Measurements from ENCODE around the gene MMS22L. TPM values are rescaled to one million over a fixed set of nuclear protein-coding genes. Genes with fewer than 3 reads are reported as not detected.

Gene MMS22L
- total RNA-seq, 4 donors from 2014 or later = 2.4 to 12.6 (median 6.4) TPM

GRCh38 chr6:97095311-97095850 is 187.6 kb downstream of the MMS22L start:
- Histone ChIP-seq H3K27ac (no peak overlapping the region), H3K4me1 (no peaks in the 10 kb centered on the region), H3K27me3 (no peaks in the 10 kb centered on the region), H3K9me3 (no peaks in the 10 kb centered on the region), H3K4me3 (no peak overlapping the region), H3K36me3 (no peaks in the 10 kb centered on the region)
- no peak for DNase-seq
- TF ChIP-seq CTCF (IDR thresholded peaks at IDR 0.05) (no peak), POLR2AphosphoS5 (IDR thresholded peaks at IDR 0.05) (no peak), POLR2A (IDR thresholded peaks at IDR 0.05) (no peak), EP300 (IDR thresholded peaks at IDR 0.05; ENCODE audit: low read depth) (no peak)
- intact Hi-C loops (cut with DNase I; ENCODE audit: low total_unique reads) (no loop called here), in situ Hi-C loops (cut with MboI; ENCODE audit: low pct_ligation_motif_present in 1 of 4, low pct_unique_long_range_greater_than_20kb in 1 of 4, low sequenced_read_pairs in 3 of 4) (no loop called here)
- 77 to 80% methylated on average over 2 to 3 of the region's 3 CpGs for WGBS, 2 donors (ENCODE audit: low coverage in 1 of 2)

DNA sequence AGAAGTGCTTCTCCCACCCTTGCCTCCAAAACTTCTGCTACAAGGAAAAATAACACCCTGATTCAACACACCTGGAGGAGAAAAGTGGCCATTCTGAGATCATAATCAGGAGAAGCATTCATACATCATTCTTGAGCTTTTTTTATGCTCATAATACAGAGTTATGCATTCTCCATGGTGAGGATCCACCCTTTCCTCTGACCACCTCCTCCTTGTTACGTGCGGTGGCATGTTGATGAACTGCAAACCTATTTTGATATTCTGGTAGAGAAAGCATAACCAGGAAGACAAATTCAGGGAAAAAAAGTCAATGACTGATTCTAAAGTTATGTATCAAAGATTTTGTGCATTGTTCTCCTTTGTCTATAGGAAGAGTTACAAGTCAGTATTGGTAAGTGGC is 188.6 kb downstream of the MMS22L start:
- Histone ChIP-seq H3K36me3 (no peaks in the 10 kb centered on the region), H3K27ac (no peak overlapping the region), H3K4me3 (no peak overlapping the region), H3K4me1 (no peaks in the 10 kb centered on the region), H3K9me3 (no peaks in the 10 kb centered on the region), H3K27me3 (no peaks in the 10 kb centered on the region)
- in situ Hi-C loops (cut with MboI; ENCODE audit: low pct_ligation_motif_present in 1 of 4, low pct_unique_long_range_greater_than_20kb in 1 of 4, low sequenced_read_pairs in 3 of 4) (no loop called here), intact Hi-C loops (cut with DNase I; ENCODE audit: low total_unique reads) (no loop called here)
- no peak for TF ChIP-seq POLR2AphosphoS5 (IDR thresholded peaks at IDR 0.05)
- TF ChIP-seq POLR2A (IDR thresholded peaks at IDR 0.05) = no peak
- TF ChIP-seq CTCF (IDR thresholded peaks at IDR 0.05) = no peak
- no peak for TF ChIP-seq EP300 (IDR thresholded peaks at IDR 0.05; ENCODE audit: low read depth)
- DNase-seq = no peak
- WGBS, 2 donors (ENCODE audit: low coverage in 1 of 2) = 83 to 94% methylated on average over 2 of the region's 2 CpGs

DNA sequence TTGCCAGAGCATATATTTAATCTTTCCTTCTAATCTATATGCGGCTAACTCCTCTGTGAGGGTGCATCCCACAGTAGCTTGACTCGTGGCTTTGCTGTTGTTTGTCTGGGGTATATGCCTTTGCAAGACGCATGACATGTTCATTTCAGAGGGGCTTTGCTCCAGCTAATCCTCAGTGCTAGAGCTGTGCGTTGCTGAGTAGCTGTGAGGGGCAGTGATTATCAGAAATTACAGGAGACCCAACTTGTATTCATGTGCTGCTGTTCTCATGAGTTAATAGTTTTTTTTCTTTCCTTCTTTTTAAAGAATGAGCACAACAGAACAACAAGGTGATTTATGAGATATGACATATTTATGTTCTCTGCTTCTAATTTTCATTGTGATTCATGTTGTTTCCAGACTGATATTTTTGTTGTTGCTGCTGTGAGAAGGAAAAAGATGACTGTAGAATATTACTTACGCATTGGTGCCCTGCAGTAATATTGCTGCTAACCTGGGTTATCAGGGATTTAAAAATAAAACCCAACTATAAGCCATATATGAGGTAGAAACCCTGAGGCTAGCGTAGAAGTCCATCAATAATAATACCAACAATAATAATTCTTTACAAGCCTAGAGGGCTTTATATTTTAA is 190.2 kb downstream of the MMS22L start:
- intact Hi-C loops (cut with DNase I; ENCODE audit: low total_unique reads) = no loop called here
- Histone ChIP-seq H3K4me3 (no peak overlapping the region), H3K9me3 (no peaks in the 10 kb centered on the region), H3K36me3 (no peaks in the 10 kb centered on the region), H3K27ac (no peak overlapping the region), H3K4me1 (no peaks in the 10 kb centered on the region), H3K27me3 (no peaks in the 10 kb centered on the region)
- in situ Hi-C loops (cut with MboI; ENCODE audit: low pct_ligation_motif_present in 1 of 4, low pct_unique_long_range_greater_than_20kb in 1 of 4, low sequenced_read_pairs in 3 of 4) = no loop called here
- no peak for TF ChIP-seq CTCF (IDR thresholded peaks at IDR 0.05)
- no peak for TF ChIP-seq POLR2A (IDR thresholded peaks at IDR 0.05)
- TF ChIP-seq POLR2AphosphoS5 (IDR thresholded peaks at IDR 0.05) = no peak
- TF ChIP-seq EP300 (IDR thresholded peaks at IDR 0.05; ENCODE audit: low read depth) = no peak
- WGBS, 2 donors (ENCODE audit: low coverage in 1 of 2) = 86 to 88% methylated on average over 4 to 6 of the region's 6 CpGs
- DNase-seq = no peak

Data from transverse colon (tissue), 4 donors.